CD4-positive, alpha-beta T cell (primary cell): ENCODE results near the gene RGS16. TPM values are rescaled to one million over a fixed set of nuclear protein-coding genes. Genes with fewer than 3 reads are reported as not detected.

Experiments used
- ATAC-seq: fragments of 200-7000 bp; cut with Tn5 transposase; one replicate; pipeline ENCODE4 v1.10.0; 2022; ENCODE audit warnings: mild to moderate bottlenecking; ENCODE audit not compliant: poor library complexity
- CTCF ChIA-PET: fragments of 350-600 bp; sonication (Branson Sonifier 250); formaldehyde crosslinking; loops from one replicate; lab custom pipeline; 2021; ENCODE audit warnings: antibody characterized with exemption, inconsistent platforms; lab: Charles Lee
- POLR2A ChIA-PET: fragments of 350-600 bp; sonication (Branson Sonifier 250); formaldehyde crosslinking; loops from one replicate; lab custom pipeline; 2021; ENCODE audit warnings: antibody characterized with exemption, inconsistent platforms; lab: Charles Lee
- DNase-seq, 14 experiments: peaks; one replicate each; pipeline ENCODE4 v3.0.0-alpha.2; 2013 to 2020; ENCODE audit warnings: mixed read lengths in 2 of 14
- H3K27ac ChIP-seq, 2 donors: one replicate each; pipeline versions ENCODE4 v1.5.1 to v1.7.0; 2013; ENCODE audit warnings: low read length in 2 of 2, low read depth in 1 of 2, mild to moderate bottlenecking in 1 of 2
- H3K27me3 ChIP-seq, 2 experiments: 1 replicate in 1 of 2; 2 replicates in 1 of 2; pipeline versions ENCODE4 v1.6.1 to v1.7.0; 2013; ENCODE audit warnings: low read length in 2 of 2, control low read depth in 1 of 2, mild to moderate bottlenecking in 1 of 2, moderate library complexity in 1 of 2; ENCODE audit not compliant: insufficient read depth in 2 of 2, control insufficient read depth in 1 of 2
- H3K36me3 ChIP-seq: one replicate; pipeline ENCODE4 v1.6.1; 2013; ENCODE audit warnings: low read length, control low read depth; ENCODE audit not compliant: insufficient read depth
- H3K4me1 ChIP-seq: one replicate; pipeline ENCODE4 v1.6.1; 2013; ENCODE audit warnings: low read length, control low read depth; ENCODE audit not compliant: insufficient read depth
- H3K4me3 ChIP-seq: one replicate; pipeline ENCODE4 v1.5.1; 2013; ENCODE audit warnings: mild to moderate bottlenecking, low read length, moderate library complexity
- H3K9me3 ChIP-seq, 2 experiments: 1 replicate in 1 of 2; 2 replicates in 1 of 2; pipeline versions ENCODE4 v1.6.1 to v1.7.0; 2013; ENCODE audit warnings: low read length in 2 of 2, mild to moderate bottlenecking in 2 of 2, control low read depth in 1 of 2, moderate library complexity in 1 of 2; ENCODE audit not compliant: control insufficient read depth in 1 of 2, insufficient read depth in 1 of 2
- H3K27ac Mint-ChIP-seq: one replicate; pipeline ENCODE4 v1.8.0; 2020; ENCODE audit warnings: mixed read lengths
- H3K27me3 Mint-ChIP-seq: one replicate; pipeline ENCODE4 v1.8.0; 2021; ENCODE audit warnings: mixed read lengths
- H3K36me3 Mint-ChIP-seq: one replicate; pipeline ENCODE4 v1.8.0; 2021; ENCODE audit warnings: low read depth, mixed read lengths
- H3K4me1 Mint-ChIP-seq: one replicate; pipeline ENCODE4 v1.8.0; 2021; ENCODE audit warnings: low read depth, mixed read lengths
- H3K4me3 Mint-ChIP-seq: one replicate; pipeline ENCODE4 v1.8.0; 2020; ENCODE audit warnings: mild to moderate bottlenecking, mixed read lengths
- H3K9me3 Mint-ChIP-seq: one replicate; pipeline ENCODE4 v1.8.0; 2020; ENCODE audit warnings: mixed read lengths
- intact Hi-C, 2 experiments: fragments of 100-400 bp; cut with DNase I in 1 of 2; cut with micrococcal nuclease in 1 of 2; formaldehyde crosslinking; loops; one replicate each; pipeline versions ENCODE4 v1.15.1 to v1.9.0; 2023 to 2025; cut with DNase I, micrococcal nuclease
- total RNA-seq, 174 experiments: library from RNA in 2 of 174; stranded (reverse) in 2 of 174; gene quantifications; one replicate each; pipeline ENCODE4 v1.2.3 and lab custom pipeline; 2021 to 2026
- TF ChIP-seq, protein P1 (sequence below): fragments of 200-600 bp; IDR thresholded peaks from one replicate; pipeline ENCODE4 v1.8.0; 2022; ENCODE audit warnings: antibody characterized with exemption, mild to moderate bottlenecking

RGS16 gene
- total RNA-seq, 2 experiments from 2014 or later = 16.3 to 16.4 TPM

DNA sequence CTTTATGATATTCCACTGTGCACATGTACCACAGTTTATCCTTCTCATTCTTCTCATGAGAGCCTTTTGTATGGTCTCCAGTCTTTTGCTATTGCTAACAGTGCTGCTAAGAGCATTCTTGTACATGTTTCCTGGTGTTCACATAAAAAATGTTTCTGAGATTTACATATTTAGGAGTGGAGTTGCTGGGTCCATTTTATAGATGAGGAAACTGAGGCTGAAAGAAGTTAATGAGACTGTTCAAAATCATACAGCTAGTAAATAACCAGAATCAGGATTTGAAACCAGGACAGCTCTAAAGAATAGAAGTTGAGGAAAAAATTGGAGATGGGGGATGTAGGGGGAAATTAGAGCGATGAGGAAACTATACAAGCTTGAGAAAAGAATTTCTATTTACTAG is 27.8 kb upstream of the RGS16 start:
- Mint-ChIP-seq H3K4me3 (no peak overlapping the region), H3K27ac (no peak overlapping the region), H3K9me3 (no peaks in the 10 kb centered on the region), H3K4me1 (peaks cover 36% of the 10 kb centered on the region), H3K27me3 (no peaks in the 10 kb centered on the region), H3K36me3 (no peaks in the 10 kb centered on the region)
- H3K36me3 ChIP-seq = no peaks in the 10 kb centered on the region
- ATAC-seq (no peak), DNase-seq (no peak)
- POLR2A ChIA-PET = interaction anchor here (1.5 kb wide), 1 partner anchor 16 kb away, joined by 7 read pairs; no protein-coding TSS in a partner anchor
- H3K27ac ChIP-seq = no peak overlapping the region
- peaks cover 25% of the 10 kb centered on the region for H3K4me1 ChIP-seq
- H3K27me3 ChIP-seq = no peaks in the 10 kb centered on the region
- TF ChIP-seq, protein P1, sequence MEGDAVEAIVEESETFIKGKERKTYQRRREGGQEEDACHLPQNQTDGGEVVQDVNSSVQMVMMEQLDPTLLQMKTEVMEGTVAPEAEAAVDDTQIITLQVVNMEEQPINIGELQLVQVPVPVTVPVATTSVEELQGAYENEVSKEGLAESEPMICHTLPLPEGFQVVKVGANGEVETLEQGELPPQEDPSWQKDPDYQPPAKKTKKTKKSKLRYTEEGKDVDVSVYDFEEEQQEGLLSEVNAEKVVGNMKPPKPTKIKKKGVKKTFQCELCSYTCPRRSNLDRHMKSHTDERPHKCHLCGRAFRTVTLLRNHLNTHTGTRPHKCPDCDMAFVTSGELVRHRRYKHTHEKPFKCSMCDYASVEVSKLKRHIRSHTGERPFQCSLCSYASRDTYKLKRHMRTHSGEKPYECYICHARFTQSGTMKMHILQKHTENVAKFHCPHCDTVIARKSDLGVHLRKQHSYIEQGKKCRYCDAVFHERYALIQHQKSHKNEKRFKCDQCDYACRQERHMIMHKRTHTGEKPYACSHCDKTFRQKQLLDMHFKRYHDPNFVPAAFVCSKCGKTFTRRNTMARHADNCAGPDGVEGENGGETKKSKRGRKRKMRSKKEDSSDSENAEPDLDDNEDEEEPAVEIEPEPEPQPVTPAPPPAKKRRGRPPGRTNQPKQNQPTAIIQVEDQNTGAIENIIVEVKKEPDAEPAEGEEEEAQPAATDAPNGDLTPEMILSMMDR = no peak
- no peak overlapping the region for H3K4me3 ChIP-seq
- intact Hi-C loops = loop anchor here in 1 of 2 experiments (2.0 kb wide), 1 partner anchor 15 kb away; no protein-coding TSS in a partner anchor
- CTCF ChIA-PET = interaction anchor here (1.7 kb wide), 1 partner anchor 150 kb away, joined by 6 read pairs; no protein-coding TSS in a partner anchor
- no peaks in the 10 kb centered on the region for H3K9me3 ChIP-seq

DNA sequence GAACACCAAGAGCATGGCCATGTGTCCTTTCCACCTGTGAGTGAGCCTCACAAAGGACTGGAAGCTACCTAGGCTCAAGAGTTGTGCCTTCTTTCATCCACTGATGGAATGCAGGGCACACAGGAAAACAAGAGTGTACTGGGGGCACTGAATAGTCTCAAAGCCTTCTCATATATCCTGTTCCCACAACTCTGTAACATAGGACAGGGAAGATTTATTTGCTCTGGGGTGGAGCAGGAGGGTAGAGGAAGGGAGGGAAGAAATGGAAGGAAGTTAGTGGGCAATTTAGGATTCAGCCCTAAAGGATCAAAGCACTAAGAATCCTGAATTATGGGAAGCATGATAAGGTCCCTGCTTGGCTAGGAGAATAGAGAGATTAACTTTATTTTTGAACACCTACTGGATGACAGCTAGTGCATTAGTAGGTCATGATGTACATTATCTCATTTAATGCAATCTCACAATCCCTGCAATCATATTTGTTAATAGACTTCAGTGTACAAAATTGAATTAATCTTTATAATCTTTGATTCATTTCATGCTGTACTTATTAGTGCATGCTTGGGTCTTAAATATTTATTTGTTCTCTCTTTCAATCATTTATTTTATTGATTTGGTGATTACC is 27.0 kb upstream of the RGS16 start:
- Mint-ChIP-seq H3K4me3 (no peak overlapping the region), H3K27ac (no peak overlapping the region), H3K9me3 (no peaks in the 10 kb centered on the region), H3K4me1 (peaks cover 39% of the 10 kb centered on the region), H3K27me3 (no peaks in the 10 kb centered on the region), H3K36me3 (no peaks in the 10 kb centered on the region)
- ChIA-PET CTCF (interaction anchor here (3.1 kb wide), 1 partner anchor 36 kb away, joined by 10 read pairs; no protein-coding TSS in a partner anchor), POLR2A (interaction anchor here (2.4 kb wide), 1 partner anchor 16 kb away, joined by 13 read pairs; no protein-coding TSS in a partner anchor)
- Histone ChIP-seq H3K27ac (no peak overlapping the region), H3K4me3 (no peak overlapping the region), H3K9me3 (no peaks in the 10 kb centered on the region), H3K36me3 (no peaks in the 10 kb centered on the region), H3K27me3 (no peaks in the 10 kb centered on the region), H3K4me1 (peaks cover 25% of the 10 kb centered on the region)
- intact Hi-C loops = no loop called here
- DNase-seq (no peak), ATAC-seq (no peak)
- TF ChIP-seq, protein P1 = no peak

DNA sequence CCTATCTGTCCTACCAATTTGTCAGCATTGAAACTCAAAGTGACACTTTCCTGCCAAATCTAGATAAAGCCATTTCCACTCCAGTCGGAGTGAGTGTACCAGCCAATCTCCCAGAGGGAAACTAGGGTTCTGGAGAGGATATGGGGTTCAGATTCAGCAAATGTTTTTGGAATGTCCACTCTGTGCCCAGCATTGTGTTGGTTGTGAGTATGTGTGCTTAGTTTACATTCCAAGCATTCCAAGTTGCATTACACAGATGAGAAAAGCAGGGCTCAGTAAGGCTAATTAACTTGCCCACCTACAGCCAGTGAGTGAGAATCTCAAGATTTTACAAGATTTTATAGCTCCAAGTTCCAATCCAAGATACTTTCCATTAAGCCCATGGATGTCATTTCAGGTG is 26.4 kb upstream of the RGS16 start:
- no peak for ATAC-seq
- DNase-seq = no peak
- Histone ChIP-seq H3K4me1 (peaks cover 25% of the 10 kb centered on the region), H3K4me3 (no peak overlapping the region), H3K27me3 (no peaks in the 10 kb centered on the region), H3K9me3 (no peaks in the 10 kb centered on the region), H3K36me3 (no peaks in the 10 kb centered on the region), H3K27ac (no peak overlapping the region)
- Mint-ChIP-seq H3K27ac (no peak overlapping the region), H3K36me3 (no peaks in the 10 kb centered on the region), H3K27me3 (no peaks in the 10 kb centered on the region), H3K4me1 (peaks cover 42% of the 10 kb centered on the region), H3K4me3 (no peak overlapping the region), H3K9me3 (no peaks in the 10 kb centered on the region)
- TF ChIP-seq, protein P1 = no peak
- ChIA-PET POLR2A (interaction anchor here (2.4 kb wide), 1 partner anchor 15 kb away, joined by 13 read pairs; no protein-coding TSS in a partner anchor), CTCF (interaction anchor here (1.1 to 3.1 kb wide), 3 partner anchors 29 to 156 kb away, joined by 3 to 10 read pairs (median 7); no protein-coding TSS in a partner anchor)
- intact Hi-C loops = no loop called here
